Aorta (tissue), 5 donors: ENCODE results near the gene LRMDA. TPM values are rescaled to one million over a fixed set of nuclear protein-coding genes. Genes with fewer than 3 reads are reported as not detected.

Source experiments
- ATAC-seq: fragments of 200-7000 bp; cut with Tn5 transposase; one replicate; pipeline ENCODE4 v1.9.1; 2022; ENCODE audit warnings: moderate library complexity; ENCODE audit not compliant: low FRiP score
- DNase-seq, 2 donors: peaks; one replicate each; pipeline ENCODE4 v3.0.0-alpha.2; 2020
- H3K27ac ChIP-seq, 2 donors: one replicate each; pipeline ENCODE4 v1.5.1; 2013; ENCODE audit warnings: low read length in 2 of 2, mild to moderate bottlenecking in 2 of 2, moderate library complexity in 2 of 2, control low read depth in 1 of 2, inconsistent platforms in 1 of 2, low read depth in 1 of 2
- H3K27me3 ChIP-seq, 2 donors: one replicate each; pipeline ENCODE4 v1.6.1; 2013; ENCODE audit warnings: control low read depth in 1 of 2, low read length in 1 of 2, mild to moderate bottlenecking in 1 of 2, moderate library complexity in 1 of 2; ENCODE audit not compliant: insufficient read depth in 2 of 2, control insufficient read depth in 1 of 2
- H3K36me3 ChIP-seq, 2 donors: one replicate each; pipeline ENCODE4 v1.6.1; 2013; ENCODE audit warnings: control low read depth in 1 of 2, low read length in 1 of 2, mild to moderate bottlenecking in 1 of 2; ENCODE audit not compliant: insufficient read depth in 2 of 2, control insufficient read depth in 1 of 2
- H3K4me1 ChIP-seq, 2 donors: one replicate each; pipeline ENCODE4 v1.6.1; 2013; ENCODE audit warnings: low read length in 2 of 2, control low read depth in 1 of 2, mild to moderate bottlenecking in 1 of 2, moderate library complexity in 1 of 2; ENCODE audit not compliant: insufficient read depth in 2 of 2, control insufficient read depth in 1 of 2
- H3K4me3 ChIP-seq, 2 donors: one replicate each; pipeline ENCODE4 v1.5.1; 2013; ENCODE audit warnings: low read length in 2 of 2, control low read depth in 1 of 2, mild to moderate bottlenecking in 1 of 2
- H3K9me3 ChIP-seq: one replicate; pipeline ENCODE4 v1.6.1; 2013; ENCODE audit warnings: mild to moderate bottlenecking, low read length; ENCODE audit not compliant: control insufficient read depth
- WGBS, 2 donors: extraction: QIAGEN DNeasy Blood & Tissue Kit; methylation state at CpG; one replicate each; pipeline ENCODE4 v1.1.7; 2013; 5-methylcytosine and 5-hydroxymethylcytosine counted together
- intact Hi-C, 2 donors: fragments of 100-400 bp; cut with DNase I; formaldehyde crosslinking; loops; one replicate each; pipeline versions ENCODE4 v1.14.2 to v1.15.0; 2022
- polyA plus RNA-seq, 2 donors: library from polyadenylated mRNA; stranded (reverse); fragments of 200-250 nt; gene quantifications; one replicate each; pipeline ENCODE4 v1.2.3, GENCODE V29; 2013
- total RNA-seq, 2 donors: library from RNA; stranded (reverse); fragmentation: NEBNext Ultra II Directional; extraction: Animal tissue kit (Norgen Biotek cat#: 25700); gene quantifications; one replicate each; pipeline ENCODE4 v1.2.1, GENCODE V29; 2021
- donor health status: healthy with polysubstance abuse.
- donor health status: Bipolar disorder and iron deficiency.
- donor health status: DM: no; HTN: no; CAD: no.
- donor health status: DM: no; HTN: no; CAD: no.
- donor health status: DM: yes; HTN: yes; CAD: no.

Gene LRMDA
- total and polyA plus RNA-seq, 4 donors: 7.4 to 25.7 (median 14.7) TPM

- ATAC-seq (no peak), DNase-seq (no peak)
- Histone ChIP-seq H3K27me3 (no peaks in the 10 kb centered on the region), H3K4me1 (peaks cover 0 to 2% of the 10 kb centered on the region in 2 donors), H3K9me3 (no peaks in the 10 kb centered on the region), H3K27ac (no peak overlapping the region), H3K4me3 (no peak overlapping the region), H3K36me3 (no peaks in the 10 kb centered on the region)
- WGBS, 2 donors: 72 to 73% methylated on average over 6 of the region's 6 CpGs
- intact Hi-C loops: no loop called here
Measured at GRCh38 chr10:75972491-75973276, 541.3 kb downstream of the LRMDA start.

DNA sequence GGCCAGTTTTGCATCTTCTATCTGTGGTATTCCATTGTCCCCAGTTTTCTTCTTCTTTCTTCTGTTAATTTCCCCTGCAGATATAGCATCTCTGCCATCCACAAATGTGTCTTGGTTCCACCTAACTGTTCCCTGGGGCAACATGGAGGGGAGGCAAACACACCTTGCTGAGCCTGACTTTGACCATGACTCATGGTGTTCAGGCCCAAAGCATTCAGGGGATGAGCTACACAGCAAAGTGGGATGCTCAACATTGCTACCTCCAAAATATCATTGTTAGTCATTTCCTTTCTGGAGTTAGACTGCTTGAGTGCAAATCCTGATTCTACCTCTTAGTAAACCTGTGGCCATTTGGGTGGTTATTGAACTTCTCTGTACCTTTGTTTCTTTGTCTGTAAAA lies 542.7 kb downstream of the LRMDA start:
- intact Hi-C loops: no loop called here
- ATAC-seq (no peak), DNase-seq (no peak)
- no peaks in the 10 kb centered on the region for H3K27me3 ChIP-seq
- H3K4me1 ChIP-seq: peaks cover 0 to 2% of the 10 kb centered on the region in 2 donors
- no peak overlapping the region for H3K27ac ChIP-seq
- no peaks in the 10 kb centered on the region for H3K9me3 ChIP-seq
- H3K4me3 ChIP-seq: no peak overlapping the region
- H3K36me3 ChIP-seq: no peaks in the 10 kb centered on the region

GRCh38 chr10:75976681-75977080 lies 545.3 kb downstream of the LRMDA start:
- H3K27me3 ChIP-seq: no peaks in the 10 kb centered on the region
- H3K36me3 ChIP-seq: no peaks in the 10 kb centered on the region
- DNase-seq (no peak), ATAC-seq (no peak)
- intact Hi-C loops: no loop called here
- no peaks in the 10 kb centered on the region for H3K9me3 ChIP-seq
- no peak overlapping the region for H3K27ac ChIP-seq
- WGBS, 2 donors: 96 to 99% methylated on average over 3 of the region's 3 CpGs
- H3K4me1 ChIP-seq: peaks cover 0 to 2% of the 10 kb centered on the region in 2 donors
- no peak overlapping the region for H3K4me3 ChIP-seq

- no peaks in the 10 kb centered on the region for H3K27me3 ChIP-seq
- no peaks in the 10 kb centered on the region for H3K36me3 ChIP-seq
- ATAC-seq (no peak), DNase-seq (no peak)
- intact Hi-C loops: no loop called here
- H3K27ac ChIP-seq: no peak overlapping the region
- 92 to 96% methylated on average over 4 of the region's 4 CpGs for WGBS, 2 donors
- H3K4me3 ChIP-seq: no peak overlapping the region
- H3K4me1 ChIP-seq: peaks cover 0 to 2% of the 10 kb centered on the region in 2 donors
- no peaks in the 10 kb centered on the region for H3K9me3 ChIP-seq
Measured at GRCh38 chr10:75977139-75977538, 545.7 kb downstream of the LRMDA start.

DNA sequence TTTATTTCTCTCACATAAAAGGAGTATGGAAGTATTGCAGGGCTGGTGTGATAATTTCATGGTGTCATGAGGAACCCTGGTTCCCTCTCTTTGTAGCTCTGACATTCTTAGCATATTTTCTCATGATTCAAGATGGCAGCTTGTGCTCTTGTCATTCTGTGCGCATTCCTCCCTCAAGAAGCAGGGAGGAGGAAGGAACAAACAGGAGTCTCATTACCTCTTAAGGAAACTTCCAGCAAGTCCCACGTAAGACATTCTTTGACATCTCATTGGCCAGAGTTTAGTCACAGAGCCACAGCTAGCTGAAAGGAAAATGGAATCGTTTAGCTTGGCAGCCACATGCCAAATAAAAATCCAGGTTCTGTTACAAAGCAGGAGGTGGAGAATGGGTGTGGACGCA lies 546.8 kb downstream of the LRMDA start:
- 32 to 62% methylated on average over 4 of the region's 4 CpGs for WGBS, 2 donors
- Histone ChIP-seq H3K36me3 (no peaks in the 10 kb centered on the region), H3K27ac (no peak overlapping the region), H3K9me3 (no peaks in the 10 kb centered on the region), H3K27me3 (no peaks in the 10 kb centered on the region), H3K4me1 (no peaks in the 10 kb centered on the region), H3K4me3 (no peak overlapping the region)
- DNase-seq: no peak
- intact Hi-C loops: no loop called here
- ATAC-seq: no peak

DNA sequence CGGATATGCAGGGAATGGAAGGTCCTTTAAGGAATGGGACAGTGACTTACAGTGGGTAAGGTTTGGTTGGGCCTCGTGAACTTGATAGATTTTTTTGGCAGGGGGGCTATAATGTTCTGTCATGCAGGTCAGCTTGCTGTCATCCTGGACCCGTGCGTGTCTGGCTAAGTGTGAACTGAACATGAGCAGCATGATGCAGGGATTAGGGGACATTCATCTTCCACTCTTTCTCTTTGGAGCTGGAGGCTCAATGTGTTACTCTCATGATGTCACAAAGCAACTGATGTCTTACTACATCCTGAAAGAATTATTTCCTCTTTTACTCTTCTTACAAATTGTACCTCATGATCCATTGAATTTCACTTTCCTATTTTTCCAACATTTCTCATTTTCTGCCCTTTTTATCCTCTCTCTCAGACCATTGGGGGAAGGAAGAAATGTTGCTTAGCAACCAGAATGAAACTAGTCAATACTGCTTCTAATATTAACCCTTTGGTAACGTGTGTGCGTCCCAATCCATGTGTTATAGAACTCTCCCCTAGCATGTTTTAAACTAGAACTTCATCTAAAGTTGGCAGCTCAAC lies 549.1 kb downstream of the LRMDA start:
- 89% methylated on average over 6 of the region's 6 CpGs for WGBS, 2 donors
- H3K4me3 ChIP-seq: no peak overlapping the region
- no peak overlapping the region for H3K27ac ChIP-seq
- H3K4me1 ChIP-seq: no peaks in the 10 kb centered on the region
- no peaks in the 10 kb centered on the region for H3K9me3 ChIP-seq
- DNase-seq (no peak), ATAC-seq (no peak)
- intact Hi-C loops: no loop called here
- H3K36me3 ChIP-seq: no peaks in the 10 kb centered on the region
- no peaks in the 10 kb centered on the region for H3K27me3 ChIP-seq

DNA sequence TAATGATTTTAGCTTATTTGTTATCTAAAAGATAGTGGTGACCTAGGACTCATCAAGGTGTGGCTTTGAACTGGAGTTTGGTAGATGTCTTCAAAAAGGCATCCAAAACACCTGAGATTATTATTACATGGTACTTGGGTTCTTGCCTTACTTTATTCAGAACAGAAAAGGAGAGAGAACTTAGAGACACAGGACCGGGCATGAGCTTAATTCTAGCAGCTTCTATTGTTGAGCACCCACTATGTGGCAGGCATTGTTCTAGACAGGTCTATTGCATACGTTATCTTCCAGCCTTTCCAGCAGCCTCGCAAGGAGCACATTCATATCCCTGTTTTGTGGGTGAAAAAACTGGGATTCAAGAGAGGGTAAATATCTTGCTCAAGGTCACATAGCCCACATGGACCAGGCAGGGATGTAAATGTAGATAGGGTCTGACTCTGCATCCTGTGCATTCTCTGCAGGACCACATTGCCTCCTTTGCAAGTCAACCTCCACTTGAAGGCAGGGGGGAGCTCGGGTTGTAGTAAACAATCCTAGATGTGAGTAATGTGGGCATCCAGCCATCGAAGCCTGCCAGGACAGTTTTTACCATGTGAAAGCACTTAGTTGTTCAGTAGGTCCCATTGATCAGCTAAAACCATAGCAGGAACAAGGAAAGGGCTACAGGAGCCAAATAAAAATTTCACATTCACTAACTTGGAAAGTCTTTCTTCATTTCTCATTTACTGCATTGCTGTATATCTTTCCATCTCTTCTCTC lies 551.4 kb downstream of the LRMDA start:
- intact Hi-C loops: no loop called here
- ATAC-seq (no peak), DNase-seq (no peak)
- WGBS, 2 donors: 75 to 77% methylated on average over 5 of the region's 5 CpGs
- H3K4me3 ChIP-seq: no peak overlapping the region
- no peak overlapping the region for H3K27ac ChIP-seq
- peaks cover 0 to 3% of the 10 kb centered on the region in 2 donors for H3K4me1 ChIP-seq
- no peaks in the 10 kb centered on the region for H3K36me3 ChIP-seq
- H3K9me3 ChIP-seq: no peaks in the 10 kb centered on the region
- H3K27me3 ChIP-seq: no peaks in the 10 kb centered on the region

- H3K27ac ChIP-seq: no peak overlapping the region
- H3K36me3 ChIP-seq: no peaks in the 10 kb centered on the region
- H3K27me3 ChIP-seq: no peaks in the 10 kb centered on the region
- no peaks in the 10 kb centered on the region for H3K9me3 ChIP-seq
- peaks cover 0 to 3% of the 10 kb centered on the region in 2 donors for H3K4me1 ChIP-seq
- no peak overlapping the region for H3K4me3 ChIP-seq
- intact Hi-C loops: no loop called here
- ATAC-seq (no peak), DNase-seq (no peak)
- 96 to 99% methylated on average over 7 of the region's 7 CpGs for WGBS, 2 donors
Measured at GRCh38 chr10:75984067-75984466, 552.6 kb downstream of the LRMDA start.
